Muscle layer of colon (tissue), 2 donors: ENCODE measurements around the gene CEP76.

Source experiments
- H3K27ac ChIP-seq: one replicate; pipeline ENCODE4 v1.7.0; 2013; ENCODE audit warnings: low read depth, mild to moderate bottlenecking, low read length, moderate library complexity
- H3K27me3 ChIP-seq, 2 donors: one replicate each; pipeline ENCODE4 v1.7.0; 2013; ENCODE audit warnings: low read length in 2 of 2, mild to moderate bottlenecking in 2 of 2; ENCODE audit not compliant: insufficient read depth in 2 of 2, control insufficient read depth in 1 of 2
- H3K36me3 ChIP-seq: one replicate; pipeline ENCODE4 v1.7.0; 2013; ENCODE audit warnings: mild to moderate bottlenecking, low read length; ENCODE audit not compliant: insufficient read depth
- H3K4me1 ChIP-seq: one replicate; pipeline ENCODE4 v1.7.0; 2013; ENCODE audit warnings: mild to moderate bottlenecking, low read length; ENCODE audit not compliant: insufficient read depth
- H3K4me3 ChIP-seq, 2 donors: one replicate each; pipeline ENCODE4 v1.7.0; 2013; ENCODE audit warnings: low read length in 2 of 2, low read depth in 1 of 2, mild to moderate bottlenecking in 1 of 2, moderate library complexity in 1 of 2
- H3K9ac ChIP-seq: one replicate; pipeline ENCODE4 v1.7.0; 2013; ENCODE audit warnings: low read length
- H3K9me3 ChIP-seq: one replicate; pipeline ENCODE4 v1.7.0; 2013; ENCODE audit warnings: mild to moderate bottlenecking, low read length
- donor health status: abdominal sarcoma.
- donor health status: Adenocarcinoma of cecum.

CEP76 gene, protein sequence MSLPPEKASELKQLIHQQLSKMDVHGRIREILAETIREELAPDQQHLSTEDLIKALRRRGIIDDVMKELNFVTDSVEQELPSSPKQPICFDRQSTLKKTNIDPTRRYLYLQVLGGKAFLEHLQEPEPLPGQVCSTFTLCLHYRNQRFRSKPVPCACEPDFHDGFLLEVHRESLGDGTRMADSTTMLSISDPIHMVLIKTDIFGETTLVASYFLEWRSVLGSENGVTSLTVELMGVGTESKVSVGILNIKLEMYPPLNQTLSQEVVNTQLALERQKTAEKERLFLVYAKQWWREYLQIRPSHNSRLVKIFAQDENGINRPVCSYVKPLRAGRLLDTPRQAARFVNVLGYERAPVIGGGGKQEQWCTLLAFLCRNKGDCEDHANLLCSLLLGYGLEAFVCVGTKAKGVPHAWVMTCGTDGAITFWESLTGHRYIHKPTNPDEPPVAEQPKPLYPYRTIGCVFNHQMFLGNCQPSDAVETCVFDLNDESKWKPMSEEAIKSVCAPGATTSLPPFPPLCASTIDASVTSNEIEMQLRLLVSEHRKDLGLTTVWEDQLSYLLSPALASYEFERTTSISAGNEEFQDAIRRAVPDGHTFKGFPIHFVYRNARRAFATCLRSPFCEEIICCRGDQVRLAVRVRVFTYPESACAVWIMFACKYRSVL

DNA sequence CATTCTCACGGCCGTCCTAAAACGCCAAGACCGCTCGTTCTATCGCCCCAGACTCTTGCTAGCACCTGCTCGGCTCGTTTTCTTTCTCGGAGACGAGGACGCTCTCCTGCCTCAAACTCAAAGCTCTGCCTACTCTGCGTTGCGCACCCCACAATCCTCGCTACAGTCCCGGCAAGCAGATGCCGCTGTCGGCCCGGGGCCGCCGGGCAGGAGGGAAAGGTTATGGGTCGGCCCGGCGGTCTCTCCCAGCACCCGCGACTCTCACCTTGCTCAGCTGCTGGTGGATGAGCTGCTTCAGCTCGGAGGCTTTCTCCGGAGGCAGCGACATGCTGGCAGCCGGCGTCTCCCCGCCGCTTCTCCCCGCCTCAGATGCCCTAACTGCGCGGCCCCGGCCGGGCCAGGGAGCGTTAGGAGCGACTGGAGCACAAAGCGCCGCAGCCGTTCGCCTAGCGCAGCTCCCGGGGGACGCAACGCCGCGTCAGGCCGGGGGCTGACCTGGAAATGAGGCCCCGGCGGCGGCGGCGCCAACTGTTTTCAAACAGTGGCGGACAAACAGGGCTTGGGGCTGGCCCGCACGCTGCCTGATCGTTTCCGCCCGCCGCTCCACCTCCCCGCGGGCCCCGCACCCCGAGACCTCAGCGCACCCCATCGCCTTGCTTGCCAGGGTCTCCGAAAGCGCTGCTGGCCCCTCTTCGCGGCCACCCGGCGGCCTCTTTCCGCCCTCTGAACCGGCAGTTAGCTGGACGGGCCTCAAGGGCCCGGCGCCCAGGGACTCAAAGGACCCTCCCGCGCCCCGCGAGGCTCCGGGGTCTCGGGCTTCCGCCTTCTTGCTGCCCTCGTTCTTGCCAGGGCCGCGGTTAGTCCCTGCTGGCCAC is at the start of gene CEP76, which contains the start of gene PSMG2:
Gene CEP76, minus strand, starts transcription at position 503 of the 875 bp plus-strand sequence. Its CDS starts 175 bp downstream, at position 328.
Gene PSMG2, plus strand, starts transcription at position 822 of the 875 bp plus-strand sequence. CDS start 66 bp downstream, outside the sequence.
- Histone ChIP-seq H3K27me3 (no peaks in the 10 kb centered on the region), H3K27ac (peak within 1 kb of the TSS; percentile 98), H3K9me3 (no peaks in the 10 kb centered on the region), H3K4me1 (peaks cover 24% of the 10 kb centered on the region), H3K4me3 (peak within 1 kb of the TSS; percentile 97 to 99), H3K9ac (peak within 1 kb of the TSS; percentile 46), H3K36me3 (peaks cover 13% of the 10 kb centered on the region)

DNA sequence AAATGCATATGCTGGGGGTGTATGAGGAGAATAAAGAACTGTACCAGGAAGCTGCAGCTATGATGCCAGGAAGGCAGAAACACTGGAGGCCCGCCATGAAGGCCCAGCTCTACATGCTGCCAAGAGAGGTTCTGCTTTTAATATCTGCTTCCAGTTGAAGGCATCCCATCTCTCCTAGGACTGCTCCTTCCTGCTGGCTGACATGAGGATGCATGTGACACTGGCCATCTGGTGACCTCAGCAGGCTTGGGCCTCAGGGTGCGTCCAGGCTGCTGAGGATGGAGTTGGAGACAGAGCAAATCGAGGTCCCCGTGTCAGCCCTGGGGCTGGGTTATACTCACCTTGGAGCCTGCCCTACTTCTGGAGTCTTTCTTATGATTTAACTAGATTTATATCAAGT is 49.4 kb upstream of the CEP76 start:
- no peak overlapping the region for H3K27ac ChIP-seq
- no peaks in the 10 kb centered on the region for H3K4me1 ChIP-seq
- no peaks in the 10 kb centered on the region for H3K27me3 ChIP-seq
- no peaks in the 10 kb centered on the region for H3K36me3 ChIP-seq
- H3K9me3 ChIP-seq: no peaks in the 10 kb centered on the region
- H3K9ac ChIP-seq: no peak overlapping the region
- no peak overlapping the region for H3K4me3 ChIP-seq

DNA sequence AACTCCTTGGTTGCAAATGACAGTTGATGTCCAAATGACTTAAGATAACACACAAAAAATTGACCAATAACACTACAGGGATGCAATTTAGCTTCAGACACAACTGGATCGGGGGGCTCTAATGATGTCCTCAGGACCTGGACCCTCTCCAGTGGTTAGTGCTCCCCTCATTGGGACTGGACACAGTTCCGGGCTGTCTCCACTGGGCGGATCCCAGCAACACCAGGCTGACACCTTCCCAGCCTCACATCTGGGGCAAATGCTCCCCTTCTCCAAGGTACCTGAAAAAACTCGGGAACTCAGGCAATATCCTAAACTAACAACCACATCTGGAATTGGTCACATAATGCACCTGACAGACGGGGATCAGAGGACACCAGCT is 49.0 kb upstream of the CEP76 start:
- H3K4me3 ChIP-seq: no peak overlapping the region
- H3K9me3 ChIP-seq: no peaks in the 10 kb centered on the region
- no peaks in the 10 kb centered on the region for H3K4me1 ChIP-seq
- H3K27me3 ChIP-seq: no peaks in the 10 kb centered on the region
- H3K27ac ChIP-seq: no peak overlapping the region
- no peaks in the 10 kb centered on the region for H3K36me3 ChIP-seq
- H3K9ac ChIP-seq: no peak overlapping the region

DNA sequence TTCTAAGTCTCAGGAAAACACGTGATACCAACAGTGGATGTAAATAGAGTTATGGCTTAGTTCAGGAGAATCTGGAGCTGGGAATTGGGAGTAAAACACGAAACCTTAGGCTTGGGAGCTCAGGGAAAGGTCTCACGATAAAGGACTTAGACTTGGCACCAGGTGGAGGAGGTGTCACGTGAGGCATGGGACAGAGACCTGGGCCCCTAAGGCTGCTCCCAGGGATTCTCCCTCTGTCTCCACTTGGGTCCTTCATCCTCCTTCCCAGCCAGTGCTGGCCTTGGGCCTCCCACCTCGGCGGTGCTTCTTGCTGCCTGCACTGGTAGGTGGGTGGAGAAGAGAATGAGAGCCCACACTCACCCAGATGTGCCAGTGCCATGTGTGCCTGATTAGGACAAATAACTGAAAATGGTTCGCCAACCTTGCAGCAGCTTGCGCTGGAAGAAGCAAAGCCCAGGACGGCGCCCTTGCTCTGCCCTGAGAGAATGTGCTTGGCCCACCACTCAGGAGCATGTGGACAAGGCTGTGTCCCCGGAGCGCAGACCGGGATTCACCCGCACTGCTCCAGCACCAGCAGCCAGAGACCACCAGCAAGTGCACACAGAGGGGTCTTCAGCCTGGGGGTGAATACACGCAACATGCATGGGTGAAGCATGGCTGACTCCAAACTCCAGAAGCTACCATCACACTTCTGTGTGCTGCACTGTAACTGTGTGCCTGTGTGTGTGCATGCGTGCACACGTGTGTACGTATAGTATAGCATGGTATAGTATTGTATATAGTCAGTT is 48.4 kb upstream of the CEP76 start:
- Histone ChIP-seq H3K27me3 (no peaks in the 10 kb centered on the region), H3K4me3 (no peak overlapping the region), H3K27ac (no peak overlapping the region), H3K4me1 (no peaks in the 10 kb centered on the region), H3K9ac (no peak overlapping the region), H3K36me3 (no peaks in the 10 kb centered on the region), H3K9me3 (no peaks in the 10 kb centered on the region)

- Histone ChIP-seq H3K9me3 (no peaks in the 10 kb centered on the region), H3K9ac (no peak overlapping the region), H3K27ac (no peak overlapping the region), H3K27me3 (no peaks in the 10 kb centered on the region), H3K36me3 (no peaks in the 10 kb centered on the region), H3K4me3 (no peak overlapping the region), H3K4me1 (no peaks in the 10 kb centered on the region)
These were observed 47.7 kb upstream of the CEP76 start for GRCh38 chr18:12750076-12750714.

DNA sequence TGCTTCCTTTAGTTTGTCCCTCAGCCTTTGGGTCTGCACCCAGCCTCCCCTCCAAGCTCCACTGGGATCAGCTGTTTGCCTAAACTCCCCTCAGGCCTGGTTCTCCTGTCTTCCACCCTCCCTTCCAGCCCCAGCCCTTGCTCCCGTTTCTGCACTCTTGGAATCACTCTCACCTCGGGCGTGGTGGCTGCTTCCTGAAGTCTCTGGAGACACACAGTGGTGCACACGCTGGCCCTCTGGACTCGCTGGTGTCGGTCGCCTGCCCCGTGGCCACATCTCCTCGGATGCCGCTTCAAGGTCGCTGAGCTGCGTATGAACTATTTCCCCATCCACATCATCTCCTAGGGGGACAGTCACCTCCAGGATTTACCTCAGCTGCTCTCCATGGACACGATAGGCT is 46.6 kb upstream of the CEP76 start:
- Histone ChIP-seq H3K9me3 (no peaks in the 10 kb centered on the region), H3K27ac (no peak overlapping the region), H3K27me3 (no peaks in the 10 kb centered on the region), H3K36me3 (no peaks in the 10 kb centered on the region), H3K9ac (no peak overlapping the region), H3K4me1 (no peaks in the 10 kb centered on the region), H3K4me3 (no peak overlapping the region)

DNA sequence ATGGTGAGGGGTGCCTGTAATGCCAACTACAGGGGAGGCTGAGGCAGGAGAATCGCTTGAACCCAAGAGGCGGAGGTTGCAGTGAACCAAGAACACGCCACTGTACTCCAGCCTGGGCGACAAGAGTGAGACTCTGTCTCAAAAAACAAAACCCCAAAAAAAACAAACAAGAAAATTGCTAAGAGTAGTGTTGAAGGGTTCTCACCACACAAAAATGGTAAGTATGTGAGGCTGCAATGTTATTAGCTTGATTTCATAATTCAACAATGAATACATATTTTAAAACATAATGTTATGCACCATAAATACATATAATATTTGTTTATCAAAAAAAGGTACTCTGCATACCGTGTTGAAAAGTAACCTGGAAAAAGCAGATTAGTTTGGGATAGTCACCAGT is 46.1 kb upstream of the CEP76 start:
- no peak overlapping the region for H3K4me3 ChIP-seq
- no peaks in the 10 kb centered on the region for H3K4me1 ChIP-seq
- no peaks in the 10 kb centered on the region for H3K27me3 ChIP-seq
- H3K36me3 ChIP-seq: no peaks in the 10 kb centered on the region
- H3K9me3 ChIP-seq: no peaks in the 10 kb centered on the region
- H3K27ac ChIP-seq: no peak overlapping the region
- H3K9ac ChIP-seq: no peak overlapping the region

DNA sequence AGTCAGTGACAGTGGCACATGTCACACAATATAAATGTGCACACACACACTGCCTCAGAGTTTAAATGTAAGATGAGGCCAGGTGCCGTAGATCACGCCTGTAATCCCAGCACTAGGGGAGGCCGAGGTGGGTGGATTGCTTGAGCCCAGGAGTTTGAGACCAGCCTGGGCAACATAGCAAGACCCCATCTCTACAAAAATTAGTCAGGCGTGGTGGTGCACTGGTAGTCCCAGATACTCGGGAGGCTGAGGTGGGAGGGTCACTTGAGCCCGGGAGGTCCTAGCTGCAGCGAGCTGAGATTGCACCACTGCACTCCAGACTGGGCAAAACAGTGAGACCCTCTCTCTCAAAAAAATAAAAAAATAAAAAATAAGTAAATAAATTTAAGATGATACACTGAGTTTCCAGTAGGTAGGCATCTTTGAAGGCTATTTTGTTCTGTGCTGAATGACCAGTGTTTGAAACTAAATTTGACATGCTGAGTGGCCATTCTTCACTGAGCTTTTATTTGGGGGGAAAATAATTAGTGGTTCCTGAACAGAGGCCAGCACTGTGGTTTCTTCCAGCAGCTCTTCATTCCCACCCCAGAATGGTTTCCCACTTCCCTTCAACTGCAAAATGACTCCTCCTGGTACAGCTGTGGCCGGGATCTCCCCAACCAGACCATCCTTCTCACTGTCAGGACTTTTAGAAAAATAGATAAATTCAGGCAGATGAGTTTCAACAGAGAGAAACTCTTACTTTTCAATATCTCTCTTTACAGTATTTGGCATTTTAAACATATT is 45.2 kb upstream of the CEP76 start:
- Histone ChIP-seq H3K4me1 (no peaks in the 10 kb centered on the region), H3K4me3 (no peak overlapping the region), H3K36me3 (no peaks in the 10 kb centered on the region), H3K27me3 (no peaks in the 10 kb centered on the region), H3K9ac (no peak overlapping the region), H3K27ac (no peak overlapping the region), H3K9me3 (no peaks in the 10 kb centered on the region)

GRCh38 chr18:12745095-12745795 is 42.7 kb upstream of the CEP76 start:
- no peaks in the 10 kb centered on the region for H3K27me3 ChIP-seq
- no peaks in the 10 kb centered on the region for H3K36me3 ChIP-seq
- H3K9ac ChIP-seq: no peak overlapping the region
- H3K27ac ChIP-seq: no peak overlapping the region
- H3K9me3 ChIP-seq: no peaks in the 10 kb centered on the region
- no peaks in the 10 kb centered on the region for H3K4me1 ChIP-seq
- no peak overlapping the region for H3K4me3 ChIP-seq
